Smooth muscle cell (in vitro differentiated cells): Measurements from ENCODE around the gene DEAF1. TPM values are rescaled to one million over a fixed set of nuclear protein-coding genes. Genes with fewer than 3 reads are reported as not detected.

ENCODE experiments used
- DNase-seq: peaks from one replicate; lab custom pipeline; 2025; ENCODE audit not compliant: unreplicated experiment; lab: John Stamatoyannopoulos, UW
- H2AFZ ChIP-seq: fragments of 200-600 bp; sonication (generic); 2 replicates; pipeline ENCODE4 v1.6.0; 2016; ENCODE audit warnings: antibody characterized with exemption, low read depth, mild to moderate bottlenecking
- H3F3A ChIP-seq: fragments of 200-600 bp; sonication (generic); 2 replicates; pipeline ENCODE4 v1.6.0; 2017; ENCODE audit warnings: antibody characterized with exemption, low read depth
- H3K27ac ChIP-seq: fragments of 200-600 bp; sonication (generic); 2 replicates; pipeline ENCODE4 v1.5.1; 2016; ENCODE audit warnings: low read depth, mild to moderate bottlenecking
- H3K27me3 ChIP-seq: fragments of 200-600 bp; sonication (generic); 2 replicates; pipeline ENCODE4 v1.6.1; 2016; ENCODE audit warnings: low read depth, mild to moderate bottlenecking
- H3K36me3 ChIP-seq: fragments of 200-600 bp; sonication (generic); 2 replicates; pipeline ENCODE4 v1.5.1; 2016; ENCODE audit warnings: low read depth
- H3K4me1 ChIP-seq: fragments of 200-600 bp; sonication (generic); 2 replicates; pipeline ENCODE4 v1.5.1; 2016; ENCODE audit warnings: low read depth
- H3K4me2 ChIP-seq: fragments of 200-600 bp; sonication (generic); 2 replicates; pipeline ENCODE4 v1.6.0; 2016; ENCODE audit warnings: mild to moderate bottlenecking
- H3K4me3 ChIP-seq: fragments of 200-600 bp; sonication (generic); 2 replicates; pipeline ENCODE4 v1.5.1; 2016; ENCODE audit warnings: mild to moderate bottlenecking
- H3K79me2 ChIP-seq: fragments of 200-600 bp; sonication (generic); 2 replicates; pipeline ENCODE4 v1.6.0; 2016; ENCODE audit warnings: low read depth, mild to moderate bottlenecking
- H3K9ac ChIP-seq: fragments of 200-600 bp; sonication (generic); 2 replicates; pipeline ENCODE4 v1.6.0; 2016; ENCODE audit warnings: low read depth
- H3K9me3 ChIP-seq: fragments of 200-600 bp; sonication (generic); replicated peaks from 2 replicates; pipeline ENCODE4 v1.5.1; 2016; ENCODE audit warnings: low read depth
- H4K20me1 ChIP-seq: fragments of 200-600 bp; sonication (generic); 2 replicates; pipeline ENCODE4 v1.6.0; 2016; ENCODE audit warnings: low read depth
- CTCF ChIP-seq: fragments of 200-600 bp; sonication (generic); IDR thresholded peaks from 2 replicates; pipeline ENCODE4 v1.5.1; 2017; ENCODE audit warnings: borderline replicate concordance, mild to moderate bottlenecking, antibody characterized with exemption; ENCODE audit not compliant: insufficient read depth, poor library complexity, severe bottlenecking
- WGBS: methylation state at CpG from one replicate; pipeline ENCODE4 v1.1.7; 2016; ENCODE audit warnings: low lambda C conversion rate; 5-methylcytosine and 5-hydroxymethylcytosine counted together
- polyA plus RNA-seq: library from polyadenylated mRNA; unstranded; fragments of >200 nt; fragmentation: Nextera tagmentation; extraction: Ambion mirVana; gene quantifications from 2 replicates; pipeline ENCODE4 v1.2.1, GENCODE V29; 2016
- total RNA-seq: library from RNA; depleted of rRNA; stranded (reverse); fragments of >200 nt; gene quantifications from 2 replicates; pipeline ENCODE4 v1.2.3, GENCODE V29; 2014

DEAF1 gene
- total and polyA plus RNA-seq, 2 experiments from 2014 or later: 18.7 to 39.2 TPM

GRCh38 chr11:619628-620050, 75.4 kb downstream of the DEAF1 start:
- Histone ChIP-seq H3K27me3 (no peaks in the 10 kb centered on the region), H3F3A (peaks cover 2% of the 10 kb centered on the region), H3K4me2 (no peak overlapping the region), H4K20me1 (peaks cover 34% of the 10 kb centered on the region), H3K9ac (no peak overlapping the region), H3K79me2 (no peaks in the 10 kb centered on the region), H3K27ac (no peak overlapping the region), H3K9me3 (no peaks in the 10 kb centered on the region), H3K4me3 (no peak overlapping the region), H2AFZ (no peak overlapping the region), H3K4me1 (peaks cover 7% of the 10 kb centered on the region), H3K36me3 (no peaks in the 10 kb centered on the region)
- no peak for TF ChIP-seq CTCF
- 99% methylated on average over 11 of the region's 22 CpGs for WGBS
- no peak for DNase-seq

- no peak for TF ChIP-seq CTCF
- H3K79me2 ChIP-seq: no peaks in the 10 kb centered on the region
- no peak overlapping the region for H3K9ac ChIP-seq
- H3K9me3 ChIP-seq: no peaks in the 10 kb centered on the region
- H3F3A ChIP-seq: peaks cover 8% of the 10 kb centered on the region
- DNase-seq: no peak
- no peak overlapping the region for H3K27ac ChIP-seq
- no peak overlapping the region for H3K4me2 ChIP-seq
- H4K20me1 ChIP-seq: peaks cover 34% of the 10 kb centered on the region
- H3K4me3 ChIP-seq: no peak overlapping the region
- H3K36me3 ChIP-seq: no peaks in the 10 kb centered on the region
- H3K4me1 ChIP-seq: peaks cover 7% of the 10 kb centered on the region
- H3K27me3 ChIP-seq: no peaks in the 10 kb centered on the region
- 96% methylated on average over 24 of the region's 24 CpGs for WGBS
- H2AFZ ChIP-seq: no peak overlapping the region
These were observed 76.0 kb downstream of the DEAF1 start for GRCh38 chr11:618856-619627.

GRCh38 chr11:617912-618682, 76.9 kb downstream of the DEAF1 start:
- H3F3A ChIP-seq: peaks cover 8% of the 10 kb centered on the region
- peaks cover 41% of the 10 kb centered on the region for H4K20me1 ChIP-seq
- WGBS: 96% methylated on average over 25 of the region's 25 CpGs
- H3K4me1 ChIP-seq: peaks cover 7% of the 10 kb centered on the region
- H2AFZ ChIP-seq: no peak overlapping the region
- H3K9ac ChIP-seq: no peak overlapping the region
- no peak overlapping the region for H3K4me3 ChIP-seq
- no peaks in the 10 kb centered on the region for H3K9me3 ChIP-seq
- H3K79me2 ChIP-seq: no peaks in the 10 kb centered on the region
- DNase-seq: no peak
- H3K4me2 ChIP-seq: no peak overlapping the region
- no peaks in the 10 kb centered on the region for H3K36me3 ChIP-seq
- no peak for TF ChIP-seq CTCF
- no peak overlapping the region for H3K27ac ChIP-seq
- no peaks in the 10 kb centered on the region for H3K27me3 ChIP-seq
